AG10803 (cell line): ENCODE data around the gene SLC35F3.

Source experiments
- DNase-seq: peaks from one replicate; pipeline ENCODE4 v3.0.0; 2010; ENCODE audit warnings: low read depth
- H3K4me3 ChIP-seq: 2 replicates; pipeline ENCODE4 v1.5.1; 2011; ENCODE audit warnings: mild to moderate bottlenecking, low read length, control low read depth
- TF ChIP-seq, protein P1 (sequence below): conservative IDR thresholded peaks from 2 replicates; pipeline ENCODE4 v1.5.1; 2011; ENCODE audit warnings: mild to moderate bottlenecking, low read length, control low read depth, inconsistent platforms

Gene SLC35F3

DNA sequence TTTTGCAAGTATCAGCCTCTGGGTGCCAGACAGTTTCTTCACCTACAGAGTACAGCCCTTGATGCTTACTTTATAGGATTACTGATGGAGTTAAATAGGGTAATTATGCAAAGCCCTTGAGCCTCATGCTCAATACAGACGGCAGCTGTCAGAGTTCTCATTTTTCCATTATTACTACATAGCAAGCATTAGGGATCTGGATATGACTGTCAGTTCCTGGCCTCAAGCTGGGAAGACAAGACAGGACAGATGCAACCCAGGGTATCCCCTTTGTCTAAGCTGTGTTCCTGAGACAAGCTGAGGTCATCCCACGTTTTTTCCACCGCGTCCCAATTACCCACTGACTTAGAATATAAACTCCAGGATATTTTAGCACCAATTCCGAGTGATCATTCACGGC is 94.4 kb downstream of the SLC35F3 start:
- no peak overlapping the region for H3K4me3 ChIP-seq
- TF ChIP-seq, protein P1, sequence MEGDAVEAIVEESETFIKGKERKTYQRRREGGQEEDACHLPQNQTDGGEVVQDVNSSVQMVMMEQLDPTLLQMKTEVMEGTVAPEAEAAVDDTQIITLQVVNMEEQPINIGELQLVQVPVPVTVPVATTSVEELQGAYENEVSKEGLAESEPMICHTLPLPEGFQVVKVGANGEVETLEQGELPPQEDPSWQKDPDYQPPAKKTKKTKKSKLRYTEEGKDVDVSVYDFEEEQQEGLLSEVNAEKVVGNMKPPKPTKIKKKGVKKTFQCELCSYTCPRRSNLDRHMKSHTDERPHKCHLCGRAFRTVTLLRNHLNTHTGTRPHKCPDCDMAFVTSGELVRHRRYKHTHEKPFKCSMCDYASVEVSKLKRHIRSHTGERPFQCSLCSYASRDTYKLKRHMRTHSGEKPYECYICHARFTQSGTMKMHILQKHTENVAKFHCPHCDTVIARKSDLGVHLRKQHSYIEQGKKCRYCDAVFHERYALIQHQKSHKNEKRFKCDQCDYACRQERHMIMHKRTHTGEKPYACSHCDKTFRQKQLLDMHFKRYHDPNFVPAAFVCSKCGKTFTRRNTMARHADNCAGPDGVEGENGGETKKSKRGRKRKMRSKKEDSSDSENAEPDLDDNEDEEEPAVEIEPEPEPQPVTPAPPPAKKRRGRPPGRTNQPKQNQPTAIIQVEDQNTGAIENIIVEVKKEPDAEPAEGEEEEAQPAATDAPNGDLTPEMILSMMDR = no peak
- no peak for DNase-seq

DNA sequence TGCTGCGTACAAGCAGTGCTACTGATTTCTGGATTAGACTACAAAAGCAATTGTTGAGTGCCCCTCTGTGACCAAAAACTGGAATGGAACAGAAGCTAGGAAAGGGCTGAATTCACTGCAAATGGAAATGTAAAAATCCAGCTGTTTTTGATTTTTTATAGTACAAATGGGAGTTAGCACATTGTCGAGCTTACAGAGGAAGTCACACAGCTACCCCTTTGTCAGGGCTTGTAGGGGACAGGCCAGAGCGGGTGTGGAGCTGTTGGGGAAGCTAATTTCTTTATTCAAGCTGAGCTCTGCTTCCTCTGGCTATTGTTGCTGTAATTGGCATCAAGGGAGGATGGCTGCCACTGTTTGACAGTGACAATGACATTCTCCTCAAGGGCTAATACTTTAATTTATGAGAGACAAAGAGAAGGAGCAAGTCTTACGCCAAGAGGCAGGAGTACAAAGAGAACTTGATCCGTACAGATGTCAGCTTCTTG is 96.1 kb downstream of the SLC35F3 start:
- TF ChIP-seq, protein P1 = no peak
- DNase-seq = no peak
- no peak overlapping the region for H3K4me3 ChIP-seq

DNA sequence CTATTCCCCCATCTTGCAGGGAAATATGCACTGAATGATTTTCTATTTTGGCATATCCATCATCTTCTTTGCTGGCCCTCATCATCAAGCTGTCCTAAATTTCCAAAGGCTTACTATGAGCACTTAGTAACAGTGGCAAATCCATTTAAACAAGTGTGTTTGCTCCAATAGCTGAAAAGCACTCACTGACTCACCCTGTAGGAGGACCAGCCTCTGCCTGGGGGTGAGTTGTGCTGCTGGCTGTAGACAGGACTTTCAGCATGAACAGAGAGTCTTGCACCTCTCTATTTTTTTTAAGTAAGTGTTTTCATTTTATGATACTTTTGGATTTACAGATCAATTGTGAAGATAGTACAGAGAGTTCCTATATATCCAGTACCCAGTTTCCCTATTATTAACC is 97.3 kb downstream of the SLC35F3 start:
- DNase-seq = no peak
- TF ChIP-seq, protein P1 = no peak
- H3K4me3 ChIP-seq = no peak overlapping the region

DNA sequence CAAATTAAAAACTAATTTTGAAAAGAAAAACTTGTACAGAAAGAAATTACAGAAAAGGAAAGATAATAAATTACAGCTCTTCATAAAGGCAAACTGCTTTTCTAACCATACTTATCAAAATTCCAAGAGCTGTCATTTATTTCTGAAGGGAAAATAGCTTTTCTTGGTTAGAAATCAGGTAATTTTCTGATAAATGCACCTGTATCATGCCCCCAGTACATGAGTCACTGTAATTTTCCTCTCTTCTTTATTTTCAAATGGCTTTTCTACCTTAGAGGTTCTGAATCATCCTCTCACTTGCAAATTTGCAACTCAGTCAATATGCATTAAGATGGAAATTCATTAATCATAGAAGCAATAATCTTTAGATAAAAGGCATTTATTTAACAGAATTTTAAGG is 100.1 kb downstream of the SLC35F3 start:
- TF ChIP-seq, protein P1 = no peak
- no peak overlapping the region for H3K4me3 ChIP-seq
- DNase-seq = no peak

DNA sequence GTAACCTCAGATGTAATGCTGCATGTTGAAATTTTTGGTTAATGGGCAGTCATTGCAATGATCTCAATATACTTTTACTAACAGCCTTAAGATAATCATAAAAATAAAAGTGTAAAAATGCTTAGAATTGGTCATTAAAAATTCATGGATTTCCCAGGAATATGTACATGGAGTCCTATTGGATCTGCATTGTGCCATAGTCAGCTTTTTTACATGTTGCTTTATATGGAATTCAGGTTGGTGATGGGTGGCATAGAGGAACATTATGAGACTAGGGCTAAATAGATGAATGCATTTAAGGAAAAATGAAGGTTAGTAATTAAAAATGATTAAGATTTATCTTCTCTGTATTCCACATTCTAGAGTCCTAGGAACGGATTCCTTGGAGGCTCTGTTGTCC is 103.2 kb downstream of the SLC35F3 start:
- H3K4me3 ChIP-seq = no peak overlapping the region
- DNase-seq = no peak
- TF ChIP-seq, protein P1 = no peak

DNA sequence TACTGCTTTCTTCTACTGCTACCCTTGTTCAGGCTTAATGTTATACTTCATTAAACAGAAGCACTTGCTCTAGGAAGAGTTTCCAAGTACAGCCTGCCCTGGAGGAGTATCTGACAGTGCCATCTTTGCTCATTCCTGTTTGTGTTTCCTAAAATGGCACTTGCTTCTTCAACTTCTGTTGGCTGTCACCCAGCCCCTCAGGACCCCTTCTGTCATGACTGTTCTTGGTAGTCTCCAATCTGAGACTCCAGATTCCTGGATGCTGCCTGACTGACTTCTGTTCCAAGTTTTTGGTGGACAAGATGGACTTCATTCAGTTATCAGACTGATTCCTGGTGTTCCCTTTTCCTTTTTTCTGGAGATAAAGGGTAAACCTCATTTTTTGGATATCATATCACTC is 104.1 kb downstream of the SLC35F3 start:
- DNase-seq = no peak
- H3K4me3 ChIP-seq = no peak overlapping the region
- TF ChIP-seq, protein P1 = no peak

DNA sequence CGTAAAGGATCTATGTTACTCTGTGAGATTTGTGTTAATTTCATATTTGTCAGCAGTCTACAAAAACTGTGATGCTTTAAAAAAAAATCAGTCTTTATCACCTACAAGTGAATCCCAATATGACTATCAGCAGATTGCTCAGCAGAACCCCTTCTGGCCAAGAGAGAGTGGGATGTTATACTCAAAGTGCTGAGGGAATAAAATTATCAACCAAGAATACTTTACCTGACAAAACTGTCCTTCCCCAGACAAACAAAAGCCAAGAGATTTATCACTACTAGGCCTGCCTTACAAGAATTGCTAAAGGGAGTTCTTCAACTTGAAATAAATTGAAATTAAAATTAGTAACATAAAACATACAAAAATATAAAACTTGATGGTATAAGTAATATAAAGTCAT is 105.2 kb downstream of the SLC35F3 start:
- H3K4me3 ChIP-seq = no peak overlapping the region
- DNase-seq = no peak
- TF ChIP-seq, protein P1 = no peak
